IMR-90 (cell line): Measurements from ENCODE around the gene RGS7BP. TPM values are rescaled to one million over a fixed set of nuclear protein-coding genes. Genes with fewer than 3 reads are reported as not detected.

Source experiments
- ATAC-seq: fragments of 200-7000 bp; cut with Tn5 transposase; 2 replicates; pipeline ENCODE4 v1.9.1; 2020; ENCODE audit warnings: low read depth, mild to moderate bottlenecking, moderate library complexity
- BruUV-seq: library from RNA; stranded (reverse); fragments of 400-500 nt; replicated peaks from 2 replicates; lab custom pipeline; 2021; lab: Mats Ljungman, UMichigan
- CTCF ChIA-PET: fragments of 300-600 bp; formaldehyde crosslinking; extraction: SDS; loops from one replicate; lab custom pipeline; 2021; ENCODE audit warnings: antibody characterized with exemption; lab: Yijun Ruan, JAX
- POLR2A ChIA-PET: fragments of 300-600 bp; sonication (Branson Sonifier 250); formaldehyde crosslinking; loops from one replicate; lab custom pipeline; 2022; ENCODE audit warnings: antibody characterized with exemption; ENCODE audit not compliant: unreplicated experiment; lab: Charles Lee
- DNase-seq: peaks from one replicate; pipeline ENCODE4 v3.0.0; 2013
- H2AFZ ChIP-seq: replicated peaks from 2 replicates; pipeline ENCODE3; 2013; ENCODE audit warnings: low read length, mild to moderate bottlenecking; ENCODE audit not compliant: poor library complexity
- H2AK5ac ChIP-seq: 2 replicates; pipeline ENCODE4 v1.6.1; 2013; ENCODE audit warnings: low read depth, low read length, inconsistent platforms
- H2AK9ac ChIP-seq: replicated peaks from 2 replicates; pipeline ENCODE3; 2013; ENCODE audit warnings: mild to moderate bottlenecking, low read depth, low read length, moderate library complexity; ENCODE audit not compliant: poor library complexity
- H2BK120ac ChIP-seq: 2 replicates; pipeline ENCODE4 v1.6.1; 2013; ENCODE audit warnings: low read depth, low read length, inconsistent platforms
- H2BK15ac ChIP-seq: 3 replicates; pipeline ENCODE4 v1.6.1; 2013; ENCODE audit warnings: low read depth, low read length, inconsistent platforms
- H2BK20ac ChIP-seq: 2 replicates; pipeline ENCODE4 v1.6.1; 2013; ENCODE audit warnings: low read depth, mild to moderate bottlenecking, inconsistent platforms, low read length, moderate library complexity
- H2BK5ac ChIP-seq: 2 replicates; pipeline ENCODE4 v1.6.1; 2013; ENCODE audit warnings: mild to moderate bottlenecking, low read depth, low read length, inconsistent platforms; ENCODE audit not compliant: poor library complexity, severe bottlenecking
- H3K14ac ChIP-seq: replicated peaks from 2 replicates; pipeline ENCODE4 v1.6.1; 2013; ENCODE audit warnings: low read depth, low read length, inconsistent platforms
- H3K18ac ChIP-seq: 2 replicates; pipeline ENCODE4 v1.6.1; 2013; ENCODE audit warnings: low read depth, low read length, control low read depth
- H3K23ac ChIP-seq: 2 replicates; pipeline ENCODE4 v1.6.1; 2013; ENCODE audit warnings: low read depth, low read length, inconsistent platforms
- H3K27ac ChIP-seq: 2 replicates; pipeline ENCODE4 v1.5.1; 2013; ENCODE audit warnings: mild to moderate bottlenecking, control low read depth, low read length; ENCODE audit not compliant: insufficient read depth
- H3K27me3 ChIP-seq: 2 replicates; pipeline ENCODE4 v1.6.1; 2013; ENCODE audit warnings: low read length; ENCODE audit not compliant: control insufficient read depth, insufficient read depth
- H3K36me3 ChIP-seq: 2 replicates; pipeline ENCODE4 v1.6.1; 2013; ENCODE audit warnings: low read length, mixed read lengths; ENCODE audit not compliant: control insufficient read depth, insufficient read depth
- H3K4ac ChIP-seq: 2 replicates; pipeline ENCODE4 v1.6.1; 2013; ENCODE audit warnings: low read depth, low read length, inconsistent platforms
- H3K4me1 ChIP-seq: 2 replicates; pipeline ENCODE4 v1.6.1; 2013; ENCODE audit warnings: low read length, mixed read lengths; ENCODE audit not compliant: control insufficient read depth, insufficient read depth
- H3K4me2 ChIP-seq: 2 replicates; pipeline ENCODE4 v1.6.1; 2013; ENCODE audit warnings: low read depth, mild to moderate bottlenecking, control low read depth, low read length, moderate library complexity
- H3K4me3 ChIP-seq: 2 replicates; pipeline ENCODE4 v1.5.1; 2013; ENCODE audit warnings: low read depth, mild to moderate bottlenecking, control low read depth, low read length, moderate library complexity; ENCODE audit not compliant: insufficient read depth
- H3K56ac ChIP-seq: 2 replicates; pipeline ENCODE4 v1.6.1; 2013; ENCODE audit warnings: low read length, inconsistent platforms; ENCODE audit not compliant: insufficient read depth; ENCODE audit errors: extremely low read depth
- H3K79me1 ChIP-seq, 2 experiments: 2 replicates each; pipeline ENCODE4 v1.6.1; 2013; ENCODE audit warnings: low read length in 2 of 2, inconsistent platforms in 1 of 2, low read depth in 1 of 2
- H3K9ac ChIP-seq: 2 replicates; pipeline ENCODE4 v1.6.1; 2013; ENCODE audit warnings: low read depth, low read length, control low read depth
- H3K9me1 ChIP-seq: 2 replicates; pipeline ENCODE4 v1.6.1; 2013; ENCODE audit warnings: low read length, inconsistent platforms; ENCODE audit not compliant: insufficient read depth
- H3K9me3 ChIP-seq: 2 replicates; pipeline ENCODE4 v1.6.1; 2013; ENCODE audit warnings: low read length; ENCODE audit not compliant: control insufficient read depth, insufficient read depth
- H4K20me1 ChIP-seq: 2 replicates; pipeline ENCODE4 v1.6.1; 2013; ENCODE audit warnings: low read length, inconsistent platforms; ENCODE audit not compliant: insufficient read depth
- H4K5ac ChIP-seq: 2 replicates; pipeline ENCODE4 v1.6.1; 2013; ENCODE audit warnings: mild to moderate bottlenecking, low read depth, low read length, control low read depth
- H4K8ac ChIP-seq, 2 experiments: 2 replicates each; pipeline ENCODE4 v1.6.1; 2013; ENCODE audit warnings: low read depth in 2 of 2, low read length in 2 of 2, control low read depth in 1 of 2, inconsistent platforms in 1 of 2
- H4K91ac ChIP-seq: 2 replicates; pipeline ENCODE4 v1.6.1; 2013; ENCODE audit warnings: low read depth, low read length, inconsistent platforms; ENCODE audit not compliant: insufficient read depth
- CHD1 ChIP-seq: IDR thresholded peaks from 2 replicates; pipeline ENCODE4 v1.6.1; 2012; ENCODE audit warnings: low read depth, low read length, improper control_type of control experiment
- WGBS, 2 experiments: methylation state at CpG; one replicate each; pipeline versions ENCODE4 v1.1.5 to v1.1.7; 2013; ENCODE audit warnings: missing lambda C conversion rate in 2 of 2; ENCODE audit not compliant: insufficient read length in 1 of 2; ENCODE audit errors: extremely low coverage in 2 of 2; 5-methylcytosine and 5-hydroxymethylcytosine counted together
- dilution Hi-C: fragments of 300-500 bp; cut with HindIII; formaldehyde crosslinking; loops from one replicate; pipeline ENCODE4 v1.14.3; 2018; ENCODE audit warnings: low sequenced_read_pairs; ENCODE audit not compliant: unreplicated experiment
- in situ Hi-C: fragments of 300-500 bp; cut with MboI; formaldehyde crosslinking; loops from 3 replicates; pipeline ENCODE4 v1.14.3; 2019; ENCODE audit warnings: low sequenced_read_pairs, inconsistent platforms, mixed read lengths
- intact Hi-C: fragments of 100-400 bp; cut with micrococcal nuclease; formaldehyde crosslinking; loops from 2 replicates; pipeline ENCODE4 v1.10.0; 2022
- polyA plus RNA-seq, 3 experiments: library from polyadenylated mRNA; depleted of rRNA; stranded (reverse); fragments of >200 nt; gene quantifications; 2 replicates each; pipeline ENCODE4 v1.2.3, GENCODE V29; 2012; ENCODE audit warnings: low replicate concordance in 1 of 3
- total RNA-seq: library from RNA; depleted of rRNA; stranded (reverse); fragments of >200 nt; gene quantifications from 2 replicates; pipeline ENCODE4 v1.2.3, GENCODE V29; 2012
- TF ChIP-seq, protein P1 (sequence below): conservative IDR thresholded peaks from 2 replicates; pipeline ENCODE4 v1.5.1; 2012; ENCODE audit warnings: mild to moderate bottlenecking, low read depth, low read length, improper control_type of control experiment
- TF ChIP-seq, protein P2 (sequence below): fragments of 150-350 bp; IDR thresholded peaks from 2 replicates; pipeline ENCODE4 v1.6.1; 2016; ENCODE audit warnings: low read depth, mild to moderate bottlenecking, low read length, moderate library complexity, borderline replicate concordance
- TF ChIP-seq, protein P3 (sequence below): fragments of 150-350 bp; IDR thresholded peaks from 2 replicates; pipeline ENCODE4 v1.6.1; 2017; ENCODE audit warnings: mild to moderate bottlenecking, antibody characterized with exemption, low read length, low read depth

The RGS7BP gene
- total and polyA plus RNA-seq, 2 of the 4 experiments (the other 2 are of a cell fraction): not detected

DNA sequence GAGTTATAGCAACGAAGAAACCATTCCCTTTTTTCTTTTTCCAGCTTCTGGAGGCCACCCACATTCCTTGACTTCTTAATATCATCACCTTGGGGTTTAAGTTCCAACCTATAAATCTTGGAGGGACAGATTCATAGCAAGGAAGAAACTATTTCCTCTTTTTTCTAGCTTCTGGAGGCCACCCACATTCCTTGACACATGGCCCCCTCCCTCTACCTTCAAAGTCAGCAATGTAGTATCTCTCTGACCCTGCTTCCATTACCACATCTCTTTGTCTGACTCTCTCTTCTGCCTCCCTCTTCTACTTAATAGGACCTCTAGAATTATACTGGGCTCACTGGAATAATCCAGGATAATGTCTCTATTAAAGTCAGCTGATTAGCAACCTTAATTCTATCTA, 149.8 kb downstream of the RGS7BP start:
- no peak overlapping the region for H3K18ac ChIP-seq
- TF ChIP-seq, protein P1, sequence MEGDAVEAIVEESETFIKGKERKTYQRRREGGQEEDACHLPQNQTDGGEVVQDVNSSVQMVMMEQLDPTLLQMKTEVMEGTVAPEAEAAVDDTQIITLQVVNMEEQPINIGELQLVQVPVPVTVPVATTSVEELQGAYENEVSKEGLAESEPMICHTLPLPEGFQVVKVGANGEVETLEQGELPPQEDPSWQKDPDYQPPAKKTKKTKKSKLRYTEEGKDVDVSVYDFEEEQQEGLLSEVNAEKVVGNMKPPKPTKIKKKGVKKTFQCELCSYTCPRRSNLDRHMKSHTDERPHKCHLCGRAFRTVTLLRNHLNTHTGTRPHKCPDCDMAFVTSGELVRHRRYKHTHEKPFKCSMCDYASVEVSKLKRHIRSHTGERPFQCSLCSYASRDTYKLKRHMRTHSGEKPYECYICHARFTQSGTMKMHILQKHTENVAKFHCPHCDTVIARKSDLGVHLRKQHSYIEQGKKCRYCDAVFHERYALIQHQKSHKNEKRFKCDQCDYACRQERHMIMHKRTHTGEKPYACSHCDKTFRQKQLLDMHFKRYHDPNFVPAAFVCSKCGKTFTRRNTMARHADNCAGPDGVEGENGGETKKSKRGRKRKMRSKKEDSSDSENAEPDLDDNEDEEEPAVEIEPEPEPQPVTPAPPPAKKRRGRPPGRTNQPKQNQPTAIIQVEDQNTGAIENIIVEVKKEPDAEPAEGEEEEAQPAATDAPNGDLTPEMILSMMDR: no peak
- TF ChIP-seq, protein P2, sequence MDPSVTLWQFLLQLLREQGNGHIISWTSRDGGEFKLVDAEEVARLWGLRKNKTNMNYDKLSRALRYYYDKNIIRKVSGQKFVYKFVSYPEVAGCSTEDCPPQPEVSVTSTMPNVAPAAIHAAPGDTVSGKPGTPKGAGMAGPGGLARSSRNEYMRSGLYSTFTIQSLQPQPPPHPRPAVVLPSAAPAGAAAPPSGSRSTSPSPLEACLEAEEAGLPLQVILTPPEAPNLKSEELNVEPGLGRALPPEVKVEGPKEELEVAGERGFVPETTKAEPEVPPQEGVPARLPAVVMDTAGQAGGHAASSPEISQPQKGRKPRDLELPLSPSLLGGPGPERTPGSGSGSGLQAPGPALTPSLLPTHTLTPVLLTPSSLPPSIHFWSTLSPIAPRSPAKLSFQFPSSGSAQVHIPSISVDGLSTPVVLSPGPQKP: no peak
- no peak for TF ChIP-seq CHD1
- TF ChIP-seq, protein P3, sequence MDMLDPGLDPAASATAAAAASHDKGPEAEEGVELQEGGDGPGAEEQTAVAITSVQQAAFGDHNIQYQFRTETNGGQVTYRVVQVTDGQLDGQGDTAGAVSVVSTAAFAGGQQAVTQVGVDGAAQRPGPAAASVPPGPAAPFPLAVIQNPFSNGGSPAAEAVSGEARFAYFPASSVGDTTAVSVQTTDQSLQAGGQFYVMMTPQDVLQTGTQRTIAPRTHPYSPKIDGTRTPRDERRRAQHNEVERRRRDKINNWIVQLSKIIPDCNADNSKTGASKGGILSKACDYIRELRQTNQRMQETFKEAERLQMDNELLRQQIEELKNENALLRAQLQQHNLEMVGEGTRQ: no peak
- no peak for DNase-seq

More for the DNA sequence above, 149.8 kb downstream of the RGS7BP start:
- Histone ChIP-seq H3K4me2 (no peak overlapping the region), H2BK15ac (no peak overlapping the region), H3K4me1 (no peaks in the 10 kb centered on the region), H3K27me3 (no peaks in the 10 kb centered on the region; the same call in 1 of the 2 replicates), H4K8ac (no peak overlapping the region), H2AFZ (no peak overlapping the region), H3K36me3 (no peaks in the 10 kb centered on the region), H4K20me1 (no peaks in the 10 kb centered on the region), H3K9me3 (no peaks in the 10 kb centered on the region), H4K5ac (no peak overlapping the region), H3K23ac (no peak overlapping the region), H3K79me1 (no peaks in the 10 kb centered on the region), H2BK120ac (no peak overlapping the region), H3K4ac (no peak overlapping the region), H2BK20ac (no peak overlapping the region), H2AK5ac (no peak overlapping the region), H3K56ac (no peak overlapping the region), H2AK9ac (no peak overlapping the region), H4K91ac (no peak overlapping the region), H2BK5ac (no peak overlapping the region), H3K9me1 (no peaks in the 10 kb centered on the region), H3K27ac (no peak overlapping the region), H3K14ac (no peak overlapping the region), H3K9ac (no peak overlapping the region), H3K4me3 (no peak overlapping the region)
- CTCF ChIA-PET: interaction anchor here (0.7 kb wide), 1 partner anchor 22 kb away, joined by 4 read pairs; no protein-coding TSS in a partner anchor
- POLR2A ChIA-PET: no interaction called here
- no peak for ATAC-seq
- dilution Hi-C loops (no loop called here), intact Hi-C loops (no loop called here), in situ Hi-C loops (no loop called here)
- no CpG with 5 or more reads among the region's 1 CpG for WGBS, 2 experiments
- BruUV-seq: no TSS peak
